Measurements from ENCODE around the gene ILF3.

- TF ChIP-seq POLR2A (IDR thresholded peaks at IDR 0.05): no peak
- TF ChIP-seq, protein P1, sequence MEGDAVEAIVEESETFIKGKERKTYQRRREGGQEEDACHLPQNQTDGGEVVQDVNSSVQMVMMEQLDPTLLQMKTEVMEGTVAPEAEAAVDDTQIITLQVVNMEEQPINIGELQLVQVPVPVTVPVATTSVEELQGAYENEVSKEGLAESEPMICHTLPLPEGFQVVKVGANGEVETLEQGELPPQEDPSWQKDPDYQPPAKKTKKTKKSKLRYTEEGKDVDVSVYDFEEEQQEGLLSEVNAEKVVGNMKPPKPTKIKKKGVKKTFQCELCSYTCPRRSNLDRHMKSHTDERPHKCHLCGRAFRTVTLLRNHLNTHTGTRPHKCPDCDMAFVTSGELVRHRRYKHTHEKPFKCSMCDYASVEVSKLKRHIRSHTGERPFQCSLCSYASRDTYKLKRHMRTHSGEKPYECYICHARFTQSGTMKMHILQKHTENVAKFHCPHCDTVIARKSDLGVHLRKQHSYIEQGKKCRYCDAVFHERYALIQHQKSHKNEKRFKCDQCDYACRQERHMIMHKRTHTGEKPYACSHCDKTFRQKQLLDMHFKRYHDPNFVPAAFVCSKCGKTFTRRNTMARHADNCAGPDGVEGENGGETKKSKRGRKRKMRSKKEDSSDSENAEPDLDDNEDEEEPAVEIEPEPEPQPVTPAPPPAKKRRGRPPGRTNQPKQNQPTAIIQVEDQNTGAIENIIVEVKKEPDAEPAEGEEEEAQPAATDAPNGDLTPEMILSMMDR (IDR thresholded peaks at IDR 0.05): no peak
Measured at GRCh38 chr19:10678813-10679212, 24.7 kb downstream of the ILF3 start.
